ENCODE data around the gene FLT1. TPM values are rescaled to one million over a fixed set of nuclear protein-coding genes. Genes with fewer than 3 reads are reported as not detected.

The FLT1 gene
- total and polyA plus RNA-seq, 12 donors = 15.2 to 76.3 (median 44.5) TPM

- no peak for TF ChIP-seq CTCF (IDR thresholded peaks at IDR 0.05)
- H3K27me3 ChIP-seq = peaks cover 0 to 10% (median 0%) of the 10 kb centered on the region in 7 donors
- ATAC-seq (peak in 2 of 8 donors; percentile 12 to 42), DNase-seq (no peak)
- H3K4me3 ChIP-seq = no peak overlapping the region
- 74 to 80% methylated on average over 3 of the region's 3 CpGs for WGBS, 2 donors
- H3K27ac ChIP-seq = no peak overlapping the region
- H3K9me3 ChIP-seq = no peaks in the 10 kb centered on the region
- peaks cover 0 to 61% (median 0%) of the 10 kb centered on the region in 9 donors for H3K36me3 ChIP-seq
- H3K4me1 ChIP-seq = peaks cover 0 to 79% (median 38%) of the 10 kb centered on the region in 9 donors
- intact Hi-C loops (cut with DNase I) = no loop called here
Measured at GRCh38 chr13:28467034-28467433, 27.9 kb downstream of the FLT1 start.

GRCh38 chr13:28466151-28466550 is 28.8 kb downstream of the FLT1 start:
- ATAC-seq = no peak
- intact Hi-C loops (cut with DNase I) = no loop called here
- H3K4me1 ChIP-seq = peaks cover 0 to 73% (median 38%) of the 10 kb centered on the region in 9 donors

GRCh38 chr13:28464861-28465460 is 30.0 kb downstream of the FLT1 start:
- no peak for DNase-seq
- intact Hi-C loops (cut with DNase I) = no loop called here
- Histone ChIP-seq H3K27me3 (peaks cover 0 to 10% (median 0%) of the 10 kb centered on the region in 7 donors), H3K9me3 (no peaks in the 10 kb centered on the region), H3K4me3 (no peak overlapping the region), H3K36me3 (peaks cover 0 to 79% (median 0%) of the 10 kb centered on the region in 9 donors), H3K4me1 (peaks cover 0 to 61% (median 33%) of the 10 kb centered on the region in 9 donors), H3K27ac (no peak overlapping the region)
- no peak for ATAC-seq
- TF ChIP-seq CTCF (IDR thresholded peaks at IDR 0.05) = no peak
- WGBS, 2 donors = 60 to 64% methylated on average over 6 of the region's 6 CpGs

More at GRCh38 chr13:28466151-28466550, 28.8 kb downstream of the FLT1 start:
- Histone ChIP-seq H3K27ac (no peak overlapping the region), H3K4me3 (no peak overlapping the region), H3K9me3 (no peaks in the 10 kb centered on the region), H3K27me3 (peaks cover 0 to 10% (median 0%) of the 10 kb centered on the region in 7 donors), H3K36me3 (peaks cover 0 to 70% (median 0%) of the 10 kb centered on the region in 9 donors)
- TF ChIP-seq CTCF (IDR thresholded peaks at IDR 0.05) = no peak
- WGBS, 2 donors = 88 to 96% methylated on average over 3 of the region's 3 CpGs
- DNase-seq = no peak

- H3K4me1 ChIP-seq = peaks cover 0 to 61% (median 20%) of the 10 kb centered on the region in 9 donors
- intact Hi-C loops (cut with DNase I) = no loop called here
Measured at GRCh38 chr13:28463481-28463880, 31.4 kb downstream of the FLT1 start.

More at GRCh38 chr13:28463481-28463880, 31.4 kb downstream of the FLT1 start:
- ATAC-seq (no peak), DNase-seq (no peak)
- WGBS, 2 donors = 59 to 68% methylated on average over 3 of the region's 3 CpGs
- Histone ChIP-seq H3K4me3 (no peak overlapping the region), H3K9me3 (no peaks in the 10 kb centered on the region), H3K36me3 (peaks cover 0 to 85% (median 0%) of the 10 kb centered on the region in 9 donors), H3K27ac (no peak overlapping the region), H3K27me3 (peaks cover 0 to 10% (median 0%) of the 10 kb centered on the region in 7 donors)
- TF ChIP-seq CTCF (IDR thresholded peaks at IDR 0.05) = no peak
